ENCODE data around the gene APEX2. TPM values are rescaled to one million over a fixed set of nuclear protein-coding genes. Genes with fewer than 3 reads are reported as not detected.

Gene APEX2
- total and polyA plus RNA-seq, 8 donors, result 3.5 to 8.6 (median 5.8) TPM

- FAIRE-seq (no peak), DNase-seq (no peak), ATAC-seq (no peak)
- no peak for TF ChIP-seq CTCF (IDR thresholded peaks at IDR 0.05)
- Histone ChIP-seq H3K4me3 (no peak overlapping the region), H3K27me3 (peaks cover 0 to 4% (median 0%) of the 10 kb centered on the region in 4 donors), H3K27ac (no peak overlapping the region), H3K9me3 (no peaks in the 10 kb centered on the region), H3K36me3 (no peaks in the 10 kb centered on the region), H3K4me1 (no peaks in the 10 kb centered on the region)
- intact Hi-C loops (cut with DNase I), result no loop called here
- 86 to 87% methylated on average over 2 of the region's 2 CpGs for whole genome bisulfite sequencing, 2 donors
Measured at GRCh38 chrX:54991706-54992105, 8.5 kb upstream of the APEX2 start.

- Histone ChIP-seq H3K27me3 (peaks cover 0 to 4% (median 0%) of the 10 kb centered on the region in 4 donors), H3K36me3 (no peaks in the 10 kb centered on the region), H3K9me3 (no peaks in the 10 kb centered on the region), H3K27ac (no peak overlapping the region), H3K4me3 (no peak overlapping the region), H3K4me1 (no peaks in the 10 kb centered on the region)
- ATAC-seq (no peak), DNase-seq (no peak), FAIRE-seq (no peak)
- TF ChIP-seq CTCF (IDR thresholded peaks at IDR 0.05), result no peak
- intact Hi-C loops (cut with DNase I), result no loop called here
- WGBS, 2 donors, result 94 to 100% methylated on average over 1 of the region's 1 CpG
Measured at GRCh38 chrX:54992911-54993622, 7.1 kb upstream of the APEX2 start.

GRCh38 chrX:54994099-54994498, 6.1 kb upstream of the APEX2 start, which contains the start of gene PFKFB1:
Gene PFKFB1, minus strand, starts transcription at chrX:54994188. Its CDS starts 181 bp downstream, at chrX:54994007.
- Histone ChIP-seq H3K36me3 (no peaks in the 10 kb centered on the region), H3K4me3 (no peak within 1 kb of the TSS), H3K9me3 (no peaks in the 10 kb centered on the region), H3K27me3 (peaks cover 0 to 4% (median 0%) of the 10 kb centered on the region in 4 donors), H3K4me1 (no peaks in the 10 kb centered on the region), H3K27ac (peak within 1 kb of the TSS in 1 of 4 donors; percentile 35)
- intact Hi-C loops (cut with DNase I), result no loop called here
- 73 to 88% methylated on average over 2 of the region's 2 CpGs for WGBS, 2 donors
- FAIRE-seq (no peak), DNase-seq (no peak), ATAC-seq (no peak)
- TF ChIP-seq CTCF (IDR thresholded peaks at IDR 0.05), result no peak

- no peak for TF ChIP-seq CTCF (IDR thresholded peaks at IDR 0.05)
- H3K27me3 ChIP-seq, result peaks cover 0 to 4% (median 0%) of the 10 kb centered on the region in 4 donors
- no peak overlapping the region for H3K4me3 ChIP-seq
- ATAC-seq (no peak), FAIRE-seq (no peak), DNase-seq (no peak)
- intact Hi-C loops (cut with DNase I), result no loop called here
- peak overlapping the region in 1 of 4 donors; percentile 35 for H3K27ac ChIP-seq
- WGBS, 2 donors, result 73 to 78% methylated on average over 6 of the region's 6 CpGs
- H3K36me3 ChIP-seq, result no peaks in the 10 kb centered on the region
- no peaks in the 10 kb centered on the region for H3K4me1 ChIP-seq
- no peaks in the 10 kb centered on the region for H3K9me3 ChIP-seq
Measured at GRCh38 chrX:54994668-54995351, 5.4 kb upstream of the APEX2 start.

- no peaks in the 10 kb centered on the region for H3K36me3 ChIP-seq
- H3K27me3 ChIP-seq, result no peaks in the 10 kb centered on the region
- DNase-seq, result no peak
- FAIRE-seq, result peak; percentile 60
- intact Hi-C loops (cut with DNase I), result no loop called here
- H3K9me3 ChIP-seq, result no peaks in the 10 kb centered on the region
- H3K27ac ChIP-seq, result no peak overlapping the region
- TF ChIP-seq CTCF (IDR thresholded peaks at IDR 0.05), result no peak
- H3K4me1 ChIP-seq, result no peaks in the 10 kb centered on the region
- no peak overlapping the region for H3K4me3 ChIP-seq
- ATAC-seq, result no peak
Measured at GRCh38 chrX:54995621-54996020, 4.5 kb upstream of the APEX2 start.
